GM19468 (cell line): Measurements from ENCODE around the gene GP1BA.

Source experiments
- ATAC-seq: cut with Tn5 transposase; IDR thresholded peaks from one replicate; pipeline ENCODE4 v1.9.1; 2021; ENCODE audit warnings: mild to moderate bottlenecking, moderate library complexity, moderate number of reproducible peaks; ENCODE audit not compliant: unreplicated experiment; ENCODE audit errors: extremely low read depth

GP1BA gene

DNA sequence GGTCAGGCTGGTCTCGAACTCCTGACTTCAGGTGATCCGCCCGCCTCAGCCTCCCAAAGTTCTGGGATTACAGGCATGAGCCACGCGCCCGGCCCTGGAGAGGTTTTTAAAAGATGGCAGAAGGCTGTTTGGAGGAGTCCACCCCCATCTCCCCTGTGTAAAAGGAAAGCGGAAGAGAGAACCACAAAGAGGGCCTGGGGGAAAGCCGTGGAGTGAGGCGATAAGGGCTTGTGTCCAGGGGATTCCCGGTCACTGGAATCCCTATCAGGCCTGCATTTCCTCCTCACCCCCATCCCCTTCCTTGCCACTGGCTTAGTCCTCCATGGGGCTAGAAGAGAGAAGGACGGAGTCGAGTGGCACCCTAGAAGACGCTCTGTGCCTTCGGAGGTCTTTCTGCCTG lies at the start of gene GP1BA:
GP1BA (plus strand) TSS at position 315 of the 400 bp plus-strand sequence. CDS start 328 bp downstream, outside the sequence.
- ATAC-seq = no peak

DNA sequence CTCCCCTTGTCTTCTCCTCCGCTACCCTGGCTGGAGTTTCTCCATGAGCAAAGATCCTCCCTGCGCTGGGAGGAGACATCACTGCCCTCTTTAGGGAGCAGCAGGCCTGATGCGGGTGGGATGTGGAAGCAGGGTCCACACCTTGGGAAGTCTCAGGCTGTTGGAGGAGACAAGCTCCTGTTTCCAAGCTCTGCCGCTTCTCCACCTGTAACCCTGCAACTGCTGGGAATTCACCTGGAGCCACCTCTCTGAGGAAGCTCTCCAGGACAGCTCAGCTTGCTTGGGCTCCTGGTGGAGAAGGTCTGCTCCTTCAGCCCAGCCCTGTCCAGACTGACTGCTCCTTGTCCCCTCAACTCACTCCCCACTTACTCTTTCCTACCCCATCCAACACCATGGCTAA lies 47.6 kb upstream of the GP1BA start:
- ATAC-seq = no peak

DNA sequence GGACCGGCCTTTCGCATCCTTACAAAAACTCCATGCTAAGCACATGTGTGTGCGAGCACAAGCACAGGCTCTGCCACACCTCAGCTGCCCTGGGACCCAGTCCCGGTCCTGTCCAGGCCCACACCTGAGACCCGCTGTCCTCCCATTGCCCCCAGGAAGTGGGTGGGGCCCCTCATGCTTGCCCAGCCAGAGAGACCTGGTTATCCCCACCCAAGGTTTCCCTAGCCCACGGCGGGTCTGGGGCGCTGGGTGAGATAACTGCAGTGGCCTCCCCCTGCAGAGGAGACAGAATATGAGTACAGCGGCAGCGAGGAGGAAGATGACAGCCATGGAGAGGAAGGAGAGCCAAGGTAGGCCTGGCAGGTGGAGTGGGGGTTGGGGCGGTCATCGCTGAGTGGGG lies 45.2 kb upstream of the GP1BA start:
- ATAC-seq = no peak

DNA sequence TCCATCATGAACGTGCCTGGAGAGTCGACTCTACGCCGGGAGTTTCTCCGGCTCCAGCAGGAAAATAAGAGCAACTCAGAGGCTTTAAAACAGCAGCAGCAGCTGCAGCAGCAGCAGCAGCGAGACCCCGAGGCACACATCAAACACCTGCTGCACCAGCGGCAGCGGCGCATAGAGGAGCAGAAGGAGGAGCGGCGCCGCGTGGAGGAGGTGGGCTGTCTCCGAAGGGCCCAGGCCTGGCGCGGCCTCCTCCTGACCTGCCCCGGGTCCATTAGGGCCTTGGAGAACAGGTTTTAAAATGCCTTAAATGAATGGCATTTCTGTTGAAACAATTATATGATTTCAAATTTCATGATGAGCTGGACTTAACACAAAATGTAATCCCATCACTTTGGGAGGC lies 44.5 kb upstream of the GP1BA start:
- no peak for ATAC-seq

DNA sequence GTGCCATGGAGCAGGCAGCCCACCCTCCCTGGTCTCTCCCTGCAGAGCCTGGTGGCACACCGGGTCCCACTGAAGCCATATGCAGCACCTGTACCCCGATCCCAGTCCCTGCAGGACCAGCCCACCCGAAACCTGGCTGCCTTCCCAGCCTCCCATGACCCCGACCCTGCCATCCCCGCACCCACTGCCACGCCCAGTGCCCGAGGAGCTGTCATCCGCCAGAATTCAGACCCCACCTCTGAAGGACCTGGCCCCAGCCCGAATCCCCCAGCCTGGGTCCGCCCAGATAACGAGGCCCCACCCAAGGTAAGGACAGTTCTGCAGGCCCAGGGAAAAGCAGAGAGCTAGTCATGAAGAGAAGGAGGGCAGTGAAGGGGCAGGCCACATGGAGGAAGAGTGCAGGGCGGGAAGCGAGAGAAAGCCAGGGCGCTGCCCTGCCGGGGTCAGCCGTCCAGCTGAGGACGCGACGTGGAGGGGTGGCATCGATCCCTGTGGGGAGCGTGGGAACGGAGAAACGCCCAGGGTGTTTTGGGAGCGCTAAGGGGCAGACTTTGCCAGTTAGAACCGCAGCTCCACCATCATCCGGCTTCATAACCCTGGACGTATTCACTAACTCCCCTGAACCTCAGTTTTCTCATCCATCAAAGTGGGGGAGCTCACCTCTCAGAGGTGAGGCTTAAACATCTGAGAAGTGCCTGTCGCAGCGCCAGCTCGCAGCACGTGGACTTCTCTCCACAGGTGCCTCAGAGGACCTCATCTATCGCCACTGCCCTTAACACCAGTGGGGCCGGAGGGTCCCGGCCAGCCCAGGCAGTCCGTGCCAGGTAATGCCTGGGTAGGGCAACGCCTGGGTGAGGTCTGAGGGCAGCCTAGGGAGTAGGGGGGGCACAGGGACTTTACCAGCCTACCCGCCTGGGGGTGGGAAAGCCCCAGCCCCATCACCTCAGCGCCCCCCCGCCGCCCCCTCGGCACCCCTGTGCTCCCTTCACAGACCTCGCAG lies 40.4 kb upstream of the GP1BA start:
- ATAC-seq = no peak

DNA sequence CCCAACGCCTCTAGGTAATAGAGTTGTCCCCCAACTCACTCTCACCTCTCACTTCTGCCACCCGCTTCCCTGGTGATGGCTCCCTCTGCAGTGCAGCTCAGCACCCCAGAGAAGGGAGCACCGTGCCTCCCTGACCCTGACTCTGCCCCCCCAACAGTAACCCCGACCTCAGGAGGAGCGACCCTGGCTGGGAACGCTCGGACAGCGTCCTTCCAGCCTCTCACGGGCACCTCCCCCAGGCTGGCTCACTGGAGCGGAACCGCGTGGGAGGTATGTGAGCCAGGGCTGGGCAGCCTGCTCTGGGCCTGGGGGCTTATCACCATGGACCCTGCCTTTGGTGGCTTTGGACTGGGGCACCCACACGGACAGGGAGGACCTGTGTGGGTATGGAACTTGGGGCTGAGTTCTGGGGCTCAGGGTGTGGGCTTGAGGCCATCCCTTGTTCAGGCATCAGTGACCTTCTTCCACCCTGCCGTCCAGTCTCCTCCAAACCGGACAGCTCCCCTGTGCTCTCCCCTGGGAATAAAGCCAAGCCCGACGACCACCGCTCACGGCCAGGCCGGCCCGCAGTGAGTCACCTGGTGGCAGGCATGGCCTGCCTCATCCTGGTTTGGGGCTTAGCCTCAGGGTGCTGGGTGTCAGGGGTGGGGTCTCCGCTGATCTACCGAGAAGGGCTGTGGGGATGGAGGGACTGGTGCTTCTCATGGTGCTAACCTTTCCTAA lies 39.4 kb upstream of the GP1BA start:
- no peak for ATAC-seq

DNA sequence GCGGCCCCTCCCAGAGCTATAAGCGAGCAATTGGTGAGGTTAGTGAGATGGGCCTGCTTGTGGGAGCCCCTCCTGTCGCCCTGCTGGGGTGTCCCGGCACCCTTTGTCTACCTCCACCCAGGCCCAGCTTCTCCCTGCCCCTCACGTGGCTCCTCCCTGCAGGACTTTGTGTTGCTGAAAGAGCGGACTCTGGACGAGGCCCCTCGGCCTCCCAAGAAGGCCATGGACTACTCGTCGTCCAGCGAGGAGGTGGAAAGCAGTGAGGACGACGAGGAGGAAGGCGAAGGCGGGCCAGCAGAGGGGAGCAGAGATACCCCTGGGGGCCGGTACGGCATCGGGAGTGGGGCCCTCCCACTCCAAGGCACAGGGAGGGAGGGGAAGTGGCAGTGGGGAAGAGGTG lies 38.8 kb upstream of the GP1BA start:
- no peak for ATAC-seq

DNA sequence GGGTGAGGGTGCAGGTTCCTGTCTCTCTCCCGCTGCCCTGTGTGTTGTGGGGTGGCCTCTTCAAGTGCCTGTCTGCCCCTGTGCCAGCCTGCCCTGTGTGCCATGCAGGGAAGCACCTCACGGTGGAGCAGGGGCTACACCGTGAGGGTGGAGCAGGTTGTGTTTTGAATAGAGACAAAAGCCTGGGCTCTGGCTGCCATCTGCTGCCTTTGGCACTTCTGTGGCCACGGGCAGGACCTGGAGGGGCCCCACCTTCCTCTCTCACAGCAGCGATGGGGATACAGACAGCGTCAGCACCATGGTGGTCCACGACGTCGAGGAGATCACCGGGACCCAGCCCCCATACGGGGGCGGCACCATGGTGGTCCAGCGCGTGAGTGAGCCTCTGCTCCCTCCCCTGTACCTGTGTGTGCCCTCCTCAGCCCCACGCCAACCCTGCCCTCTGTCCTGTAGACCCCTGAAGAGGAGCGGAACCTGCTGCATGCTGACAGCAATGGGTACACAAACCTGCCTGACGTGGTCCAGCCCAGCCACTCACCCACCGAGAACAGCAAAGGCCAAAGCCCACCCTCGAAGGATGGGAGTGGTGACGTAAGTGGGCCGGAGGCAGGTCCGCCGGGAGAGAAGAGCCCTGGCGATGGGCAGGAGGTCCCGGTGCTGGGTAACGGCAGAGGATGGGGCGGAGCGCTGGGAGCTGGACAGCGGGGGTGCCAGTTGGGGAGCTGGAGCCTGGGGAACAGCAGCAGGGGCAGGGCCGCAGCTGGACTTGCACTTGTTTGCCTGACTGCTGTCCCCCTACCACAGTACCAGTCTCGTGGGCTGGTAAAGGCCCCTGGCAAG lies 38.1 kb upstream of the GP1BA start:
- ATAC-seq = no peak

DNA sequence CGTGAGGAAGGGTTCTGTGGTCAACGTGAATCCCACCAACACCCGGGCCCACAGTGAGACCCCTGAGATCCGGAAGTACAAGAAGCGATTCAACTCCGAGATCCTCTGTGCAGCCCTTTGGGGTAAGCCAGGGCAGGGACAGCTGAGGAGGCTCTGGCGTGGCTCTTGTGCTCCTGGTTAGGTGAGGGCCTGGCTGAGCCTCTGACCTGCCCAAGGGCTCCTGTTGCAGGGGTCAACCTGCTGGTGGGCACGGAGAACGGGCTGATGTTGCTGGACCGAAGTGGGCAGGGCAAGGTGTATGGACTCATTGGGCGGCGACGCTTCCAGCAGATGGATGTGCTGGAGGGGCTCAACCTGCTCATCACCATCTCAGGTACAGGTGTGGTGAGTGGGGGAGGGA lies 37.0 kb upstream of the GP1BA start:
- no peak for ATAC-seq

DNA sequence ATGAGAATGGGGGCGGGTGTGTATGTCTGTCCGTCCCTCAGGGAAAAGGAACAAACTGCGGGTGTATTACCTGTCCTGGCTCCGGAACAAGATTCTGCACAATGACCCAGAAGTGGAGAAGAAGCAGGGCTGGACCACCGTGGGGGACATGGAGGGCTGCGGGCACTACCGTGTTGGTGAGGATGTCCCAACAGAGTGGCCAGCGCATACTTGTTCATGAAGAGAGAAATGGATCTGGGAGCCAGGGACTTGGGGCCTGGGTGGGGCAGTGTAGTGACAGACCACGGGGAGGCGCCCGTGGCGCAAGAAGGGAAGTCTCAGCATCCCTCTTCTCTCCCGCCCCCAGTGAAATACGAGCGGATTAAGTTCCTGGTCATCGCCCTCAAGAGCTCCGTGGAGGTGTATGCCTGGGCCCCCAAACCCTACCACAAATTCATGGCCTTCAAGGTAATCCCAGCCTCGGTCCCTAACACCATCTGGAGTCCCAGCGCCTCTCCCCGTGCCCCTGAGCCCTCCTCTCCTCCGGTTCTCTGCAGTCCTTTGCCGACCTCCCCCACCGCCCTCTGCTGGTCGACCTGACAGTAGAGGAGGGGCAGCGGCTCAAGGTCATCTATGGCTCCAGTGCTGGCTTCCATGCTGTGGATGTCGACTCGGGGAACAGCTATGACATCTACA lies 36.3 kb upstream of the GP1BA start:
- no peak for ATAC-seq

DNA sequence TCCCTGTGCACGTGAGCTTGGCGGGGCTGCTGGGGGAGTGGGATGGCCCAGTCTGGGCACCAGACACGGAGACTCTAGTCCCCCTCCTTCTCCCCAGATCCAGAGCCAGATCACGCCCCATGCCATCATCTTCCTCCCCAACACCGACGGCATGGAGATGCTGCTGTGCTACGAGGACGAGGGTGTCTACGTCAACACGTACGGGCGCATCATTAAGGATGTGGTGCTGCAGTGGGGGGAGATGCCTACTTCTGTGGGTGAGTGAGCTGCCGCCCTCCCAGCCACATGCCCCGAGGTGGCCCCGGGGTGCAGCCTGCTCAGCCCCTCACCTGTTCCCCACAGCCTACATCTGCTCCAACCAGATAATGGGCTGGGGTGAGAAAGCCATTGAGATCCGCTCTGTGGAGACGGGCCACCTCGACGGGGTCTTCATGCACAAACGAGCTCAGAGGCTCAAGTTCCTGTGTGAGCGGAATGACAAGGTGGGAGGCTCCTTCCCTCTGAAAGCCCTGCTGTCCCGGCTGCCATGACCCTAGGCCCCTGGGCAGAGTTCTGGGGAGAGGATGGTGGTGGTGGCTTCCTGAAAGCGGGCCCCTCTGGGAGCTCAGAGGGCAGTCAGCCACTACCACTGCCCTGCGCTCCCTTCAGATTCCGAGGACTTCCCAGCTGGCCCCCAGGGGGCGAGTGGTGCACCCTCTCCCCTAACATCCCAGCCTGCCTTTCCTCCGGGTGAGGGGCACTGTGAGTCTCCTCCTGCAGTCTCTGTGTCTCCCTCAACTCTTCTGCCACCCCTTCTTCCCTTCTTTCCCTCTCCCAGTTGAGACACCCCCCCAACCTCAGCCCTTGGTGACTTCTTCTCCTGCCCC lies 35.5 kb upstream of the GP1BA start:
- no peak for ATAC-seq

DNA sequence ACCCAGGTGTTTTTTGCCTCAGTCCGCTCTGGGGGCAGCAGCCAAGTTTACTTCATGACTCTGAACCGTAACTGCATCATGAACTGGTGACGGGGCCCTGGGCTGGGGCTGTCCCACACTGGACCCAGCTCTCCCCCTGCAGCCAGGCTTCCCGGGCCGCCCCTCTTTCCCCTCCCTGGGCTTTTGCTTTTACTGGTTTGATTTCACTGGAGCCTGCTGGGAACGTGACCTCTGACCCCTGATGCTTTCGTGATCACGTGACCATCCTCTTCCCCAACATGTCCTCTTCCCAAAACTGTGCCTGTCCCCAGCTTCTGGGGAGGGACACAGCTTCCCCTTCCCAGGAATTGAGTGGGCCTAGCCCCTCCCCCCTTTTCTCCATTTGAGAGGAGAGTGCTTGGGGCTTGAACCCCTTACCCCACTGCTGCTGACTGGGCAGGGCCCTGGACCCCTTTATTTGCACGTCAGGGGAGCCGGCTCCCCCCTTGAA lies 34.8 kb upstream of the GP1BA start:
- ATAC-seq = no peak

DNA sequence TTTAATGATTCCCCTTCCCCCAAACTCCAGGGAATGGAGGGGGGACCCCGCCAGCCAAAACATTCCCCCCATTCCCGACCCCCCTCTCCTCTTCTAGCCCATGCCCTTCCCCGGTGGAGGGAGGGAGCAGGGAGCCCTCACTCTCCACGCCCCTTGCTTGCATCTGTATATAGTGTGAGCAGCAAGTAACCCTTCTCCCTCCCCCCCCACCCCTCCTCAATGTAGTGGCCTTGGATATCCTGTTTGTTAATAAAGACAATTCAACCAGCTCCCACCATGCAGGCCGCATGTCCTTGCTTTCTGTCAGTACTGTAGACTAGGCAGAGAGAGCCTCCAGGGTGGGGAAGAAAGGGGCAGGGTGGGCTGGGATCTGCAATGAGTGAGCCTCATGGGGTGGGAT lies 34.3 kb upstream of the GP1BA start:
- no peak for ATAC-seq

DNA sequence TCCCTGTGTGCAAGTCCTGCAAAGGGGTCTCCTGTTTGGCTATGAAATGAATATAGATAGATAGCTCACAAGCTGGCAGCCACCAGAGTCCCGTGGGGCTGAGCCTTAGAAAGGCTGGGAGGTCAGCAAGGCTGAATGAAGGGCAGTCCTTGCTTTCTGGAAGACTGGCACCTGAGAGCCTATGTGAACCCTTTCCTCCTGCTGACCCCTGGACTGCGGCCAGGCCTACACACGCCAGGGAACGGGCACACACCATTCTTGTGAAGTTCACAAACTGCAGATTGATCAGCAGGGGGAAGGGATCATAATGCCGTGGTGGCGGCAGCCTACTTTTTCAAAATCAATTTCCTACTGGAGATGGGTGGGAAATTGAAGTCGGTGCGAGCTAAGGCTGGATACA lies 33.7 kb upstream of the GP1BA start:
- ATAC-seq = no peak

DNA sequence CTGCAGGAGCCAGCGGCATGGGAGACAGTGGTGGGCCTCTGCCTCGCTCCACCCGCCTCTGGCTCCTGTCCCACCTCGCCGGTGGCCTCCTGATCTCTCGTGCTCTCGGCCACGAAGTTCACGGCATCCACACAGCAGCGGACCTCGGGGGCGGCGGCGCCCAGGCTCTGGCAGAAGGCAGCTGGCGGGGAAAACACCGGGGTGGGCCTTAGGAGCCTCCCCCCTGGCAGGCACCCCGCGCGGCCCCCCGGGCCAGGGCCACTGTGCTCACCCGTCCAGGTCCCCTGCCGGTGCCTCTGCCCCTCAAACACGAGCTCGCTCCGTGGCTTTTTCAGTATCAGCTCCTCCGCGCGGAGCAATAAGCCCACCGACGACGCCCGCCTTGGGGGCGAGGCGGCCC lies 33.1 kb upstream of the GP1BA start:
- ATAC-seq = no peak

DNA sequence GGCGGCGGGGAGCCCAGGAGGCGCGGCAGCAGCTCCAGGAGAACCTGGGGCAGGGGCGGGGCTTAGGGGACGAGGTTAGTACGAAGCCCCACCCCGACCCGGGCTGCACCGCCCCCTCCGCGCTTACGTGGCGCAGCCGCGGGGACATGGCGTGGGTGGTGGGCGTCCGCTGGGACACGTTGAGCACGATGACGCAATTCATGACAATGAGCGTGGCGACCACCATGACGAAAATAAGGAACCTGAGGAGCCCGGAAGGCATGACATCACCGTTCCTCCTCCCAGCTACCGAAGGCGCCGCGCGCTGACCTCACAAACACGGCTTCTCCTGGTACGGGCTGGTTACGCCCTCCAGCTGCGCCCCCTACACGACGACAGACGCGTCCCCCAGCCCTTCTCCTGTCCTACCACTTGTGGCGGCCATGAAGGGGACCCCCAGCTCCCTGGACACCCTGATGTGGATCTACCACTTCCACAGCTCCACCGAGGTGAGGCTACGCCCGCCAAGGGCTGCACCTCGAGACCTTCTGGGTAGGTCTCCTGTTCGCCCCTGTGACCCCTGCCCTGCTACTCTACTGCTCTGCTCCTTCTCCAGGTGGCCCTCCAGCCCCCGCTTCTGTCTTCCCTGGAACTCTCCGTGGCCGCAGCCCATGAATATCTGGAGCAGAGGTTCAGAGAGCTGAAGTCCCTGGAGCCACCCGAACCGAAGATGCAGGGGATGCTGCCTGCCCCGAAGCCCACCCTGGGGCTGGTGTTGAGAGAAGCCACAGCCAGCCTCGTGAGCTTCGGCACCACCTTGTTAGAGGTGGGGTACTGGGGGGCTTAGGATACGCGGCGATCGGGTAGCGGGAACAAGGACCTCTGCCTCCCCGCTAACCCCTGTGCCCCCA lies 32.5 kb upstream of the GP1BA start, which contains the start of gene C17orf107:
C17orf107 (plus strand) TSS at position 196 of the 890 bp plus-strand sequence; CDS start at position 423, 227 bp downstream.
- no peak for ATAC-seq

DNA sequence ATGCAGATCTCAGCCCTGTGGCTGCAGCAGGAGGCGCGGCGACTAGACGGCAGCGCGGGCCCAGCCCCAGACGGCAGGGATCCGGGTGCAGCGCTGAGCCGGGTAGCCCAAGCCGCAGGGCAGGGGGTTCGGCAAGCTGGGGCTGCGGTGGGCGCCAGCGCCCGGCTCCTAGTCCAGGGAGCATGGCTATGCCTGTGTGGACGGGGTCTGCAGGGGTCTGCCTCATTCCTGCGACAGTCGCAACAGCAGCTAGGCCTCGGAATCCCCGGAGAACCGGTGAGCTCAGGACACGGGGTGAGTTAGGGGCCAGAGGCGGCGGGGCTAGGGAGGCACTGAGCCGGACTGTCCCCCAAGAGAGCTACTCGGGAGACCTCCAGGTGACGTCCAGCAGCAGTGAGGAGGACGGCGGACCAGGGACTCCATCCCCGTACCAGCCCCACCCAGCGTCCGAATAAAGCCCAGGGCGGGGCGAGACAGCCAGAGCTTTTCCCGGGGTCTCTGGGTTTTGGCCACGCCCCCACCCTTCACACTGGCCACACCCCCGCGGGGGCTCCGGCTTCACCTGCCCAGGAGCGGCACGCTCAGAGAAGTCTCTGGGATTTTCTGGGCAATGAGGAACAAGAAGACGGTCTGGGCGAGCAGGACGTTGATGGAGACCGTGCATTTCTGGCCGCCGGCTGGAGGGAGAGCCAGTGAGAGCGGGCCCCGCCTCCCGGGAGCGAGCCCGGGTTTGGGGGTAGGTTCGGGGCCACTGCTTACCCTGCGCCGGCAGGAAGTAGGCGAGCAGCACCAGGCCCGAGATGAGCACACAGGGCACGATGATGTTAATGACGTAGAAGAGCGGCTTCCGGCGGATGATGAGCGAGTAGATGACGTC lies 31.6 kb upstream of the GP1BA start:
- ATAC-seq = no peak
